Activated CD8-positive, alpha-beta memory T cell treated with anti-CD3 and anti-CD28 coated beads for 1 hour (primary cell): Measurements from ENCODE around the gene HSBP1L1.

ENCODE experiments used
- DNase-seq, 2 donors: peaks; one replicate each; pipeline ENCODE4 v3.0.0-alpha.2; 2020; ENCODE audit warnings: low read depth in 1 of 2; ENCODE audit errors: extremely low read depth in 1 of 2

HSBP1L1 gene

GRCh38 chr18:79928563-79928960 is 35.9 kb upstream of the HSBP1L1 start:
- no peak for DNase-seq

GRCh38 chr18:79930020-79930642 is 34.3 kb upstream of the HSBP1L1 start:
- no peak for DNase-seq

GRCh38 chr18:79931475-79931874 is 33.0 kb upstream of the HSBP1L1 start:
- DNase-seq: no peak

GRCh38 chr18:79932907-79933306 is 31.5 kb upstream of the HSBP1L1 start:
- no peak for DNase-seq

GRCh38 chr18:79933765-79934164 is 30.7 kb upstream of the HSBP1L1 start:
- DNase-seq: no peak

- DNase-seq: no peak
These were observed 29.9 kb upstream of the HSBP1L1 start for GRCh38 chr18:79934311-79935097.

GRCh38 chr18:79935098-79935480 is 29.4 kb upstream of the HSBP1L1 start:
- no peak for DNase-seq

- no peak for DNase-seq
These were observed 28.9 kb upstream of the HSBP1L1 start for GRCh38 chr18:79935499-79935898.

GRCh38 chr18:79935925-79936324 is 28.5 kb upstream of the HSBP1L1 start:
- DNase-seq: no peak

- DNase-seq: no peak
These were observed 27.8 kb upstream of the HSBP1L1 start for GRCh38 chr18:79936641-79937040.

- DNase-seq: no peak
These were observed 27.2 kb upstream of the HSBP1L1 start for GRCh38 chr18:79937103-79937860.

GRCh38 chr18:79938196-79938595 is 26.2 kb upstream of the HSBP1L1 start:
- DNase-seq: no peak

GRCh38 chr18:79939096-79939495 is 25.3 kb upstream of the HSBP1L1 start:
- no peak for DNase-seq

GRCh38 chr18:79940126-79940813 is 24.2 kb upstream of the HSBP1L1 start:
- DNase-seq: no peak

GRCh38 chr18:79940814-79941472 is 23.5 kb upstream of the HSBP1L1 start:
- no peak for DNase-seq

- DNase-seq: no peak
These were observed 22.8 kb upstream of the HSBP1L1 start for GRCh38 chr18:79941473-79942119.

GRCh38 chr18:79942211-79942610 is 22.2 kb upstream of the HSBP1L1 start:
- DNase-seq: no peak

- no peak for DNase-seq
These were observed 21.4 kb upstream of the HSBP1L1 start for GRCh38 chr18:79942786-79943607.

GRCh38 chr18:79943608-79944125 is 20.8 kb upstream of the HSBP1L1 start:
- no peak for DNase-seq
